ENCODE results near the gene NAB2. TPM values are rescaled to one million over a fixed set of nuclear protein-coding genes. Genes with fewer than 3 reads are reported as not detected.

NAB2 gene
- total and polyA plus RNA-seq, 4 donors: 1.9 to 10.0 (median 6.2) TPM

DNA sequence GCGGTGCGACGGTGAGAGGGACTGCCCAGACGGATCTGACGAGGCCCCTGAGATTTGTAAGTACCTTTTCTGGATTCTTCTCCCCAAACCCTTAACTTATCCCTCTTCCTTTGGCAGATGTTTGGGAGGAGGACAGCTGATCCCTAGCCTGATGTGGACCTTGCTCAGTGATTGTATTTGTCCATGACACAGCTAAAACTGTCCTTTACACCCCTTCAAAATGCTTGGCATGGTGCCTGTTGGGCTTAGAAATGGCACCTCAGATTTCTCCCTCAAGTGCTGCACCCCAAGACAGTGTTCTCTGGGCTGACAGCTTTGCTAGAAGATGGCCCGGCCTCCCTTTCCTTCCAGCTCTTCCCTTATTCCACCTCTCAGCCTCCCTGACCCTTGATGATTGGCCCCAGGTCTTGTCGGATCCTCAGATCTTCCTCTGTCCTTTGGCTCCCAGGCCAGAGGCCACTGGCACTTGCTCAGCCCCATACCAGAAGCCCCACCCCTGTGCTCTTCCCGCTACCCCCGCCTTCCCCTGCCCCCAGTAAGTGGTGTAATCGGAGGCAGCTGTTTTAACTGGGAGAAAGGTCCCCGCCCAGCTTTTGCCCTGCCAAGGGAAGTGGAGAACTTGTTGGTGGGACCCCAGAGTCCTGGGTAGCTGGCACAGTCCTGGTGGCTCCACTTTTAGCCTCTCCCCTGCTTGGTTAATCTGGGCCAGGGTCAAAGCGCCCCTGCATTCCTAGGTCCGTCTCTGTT, 49.8 kb downstream of the NAB2 start (continued):
- TF ChIP-seq, protein P1, sequence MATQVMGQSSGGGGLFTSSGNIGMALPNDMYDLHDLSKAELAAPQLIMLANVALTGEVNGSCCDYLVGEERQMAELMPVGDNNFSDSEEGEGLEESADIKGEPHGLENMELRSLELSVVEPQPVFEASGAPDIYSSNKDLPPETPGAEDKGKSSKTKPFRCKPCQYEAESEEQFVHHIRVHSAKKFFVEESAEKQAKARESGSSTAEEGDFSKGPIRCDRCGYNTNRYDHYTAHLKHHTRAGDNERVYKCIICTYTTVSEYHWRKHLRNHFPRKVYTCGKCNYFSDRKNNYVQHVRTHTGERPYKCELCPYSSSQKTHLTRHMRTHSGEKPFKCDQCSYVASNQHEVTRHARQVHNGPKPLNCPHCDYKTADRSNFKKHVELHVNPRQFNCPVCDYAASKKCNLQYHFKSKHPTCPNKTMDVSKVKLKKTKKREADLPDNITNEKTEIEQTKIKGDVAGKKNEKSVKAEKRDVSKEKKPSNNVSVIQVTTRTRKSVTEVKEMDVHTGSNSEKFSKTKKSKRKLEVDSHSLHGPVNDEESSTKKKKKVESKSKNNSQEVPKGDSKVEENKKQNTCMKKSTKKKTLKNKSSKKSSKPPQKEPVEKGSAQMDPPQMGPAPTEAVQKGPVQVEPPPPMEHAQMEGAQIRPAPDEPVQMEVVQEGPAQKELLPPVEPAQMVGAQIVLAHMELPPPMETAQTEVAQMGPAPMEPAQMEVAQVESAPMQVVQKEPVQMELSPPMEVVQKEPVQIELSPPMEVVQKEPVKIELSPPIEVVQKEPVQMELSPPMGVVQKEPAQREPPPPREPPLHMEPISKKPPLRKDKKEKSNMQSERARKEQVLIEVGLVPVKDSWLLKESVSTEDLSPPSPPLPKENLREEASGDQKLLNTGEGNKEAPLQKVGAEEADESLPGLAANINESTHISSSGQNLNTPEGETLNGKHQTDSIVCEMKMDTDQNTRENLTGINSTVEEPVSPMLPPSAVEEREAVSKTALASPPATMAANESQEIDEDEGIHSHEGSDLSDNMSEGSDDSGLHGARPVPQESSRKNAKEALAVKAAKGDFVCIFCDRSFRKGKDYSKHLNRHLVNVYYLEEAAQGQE (IDR thresholded peaks at IDR 0.05): peak; percentile 42
- peak in 1 of 2 donors; percentile 77 for TF ChIP-seq EGR1 (IDR thresholded peaks at IDR 0.05; ENCODE audit: low read depth in 2 of 2)
- peak; percentile 98 for TF ChIP-seq HNF4G (IDR thresholded peaks at IDR 0.05)
- TF ChIP-seq, protein P2, sequence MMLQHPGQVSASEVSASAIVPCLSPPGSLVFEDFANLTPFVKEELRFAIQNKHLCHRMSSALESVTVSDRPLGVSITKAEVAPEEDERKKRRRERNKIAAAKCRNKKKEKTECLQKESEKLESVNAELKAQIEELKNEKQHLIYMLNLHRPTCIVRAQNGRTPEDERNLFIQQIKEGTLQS (IDR thresholded peaks at IDR 0.05): no peak

DNA sequence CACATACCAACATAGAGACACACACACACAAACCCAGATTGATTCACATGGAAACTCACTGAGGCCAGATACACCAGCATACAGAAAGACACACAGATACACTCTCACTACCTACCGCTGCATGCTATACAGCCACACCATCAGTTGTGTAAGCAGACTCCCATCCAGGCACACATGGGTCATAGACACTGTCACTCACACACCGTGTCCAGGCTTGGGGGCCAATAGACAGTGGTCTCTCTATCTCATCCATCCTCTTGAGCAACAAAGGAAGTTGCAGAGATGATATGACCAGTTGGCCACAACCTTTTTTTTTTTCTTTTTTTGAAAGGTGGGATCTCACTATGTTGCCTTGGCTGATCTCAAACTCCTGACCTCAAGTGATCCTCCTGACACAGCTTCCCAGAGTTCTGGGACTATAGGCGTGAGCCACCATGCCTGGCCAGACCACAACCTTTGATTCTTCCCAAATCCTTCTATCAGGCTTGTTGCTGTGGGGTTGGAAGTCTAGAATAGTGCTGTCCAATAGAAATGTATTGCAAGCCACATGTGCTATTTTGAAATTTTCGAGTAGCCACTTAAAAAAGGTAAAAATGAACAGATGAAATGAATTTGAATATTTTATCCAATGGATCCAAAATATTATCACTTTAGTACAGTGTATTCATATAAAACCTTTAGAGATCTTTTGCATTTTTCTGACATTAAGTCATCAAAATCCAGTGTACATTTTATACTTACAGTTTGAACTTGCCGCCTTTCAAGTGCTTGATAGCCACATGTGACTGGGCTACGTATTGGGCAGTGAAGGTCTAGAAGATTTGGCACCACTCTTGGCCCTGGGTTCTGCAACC, 51.1 kb downstream of the NAB2 start:
- H3K36me3 ChIP-seq (ENCODE audit: control insufficient read depth in 4 of 4, insufficient read depth in 3 of 4, low read depth in 1 of 4, low read length in 3 of 4): peaks cover 17 to 38% (median 30%) of the 10 kb centered on the region in 4 donors
- peaks cover 25 to 72% (median 56%) of the 10 kb centered on the region in 4 donors for H3K4me1 ChIP-seq (ENCODE audit: control insufficient read depth in 4 of 4, insufficient read depth in 4 of 4, low read length in 3 of 4)
- no peaks in the 10 kb centered on the region for H3K9me3 ChIP-seq (ENCODE audit: control insufficient read depth in 4 of 4, low read length in 3 of 4)
- H3K4me3 ChIP-seq (ENCODE audit: low read depth in 1 of 3, low read length in 3 of 3): no peak overlapping the region
- H3K27me3 ChIP-seq (ENCODE audit: control insufficient read depth in 4 of 4, insufficient read depth in 4 of 4, low read length in 3 of 4): no peaks in the 10 kb centered on the region
- no peak for DNase-seq (ENCODE audit: low spot score)
- 67% methylated on average over 6 of the region's 6 CpGs for WGBS
- TF ChIP-seq, protein P3, sequence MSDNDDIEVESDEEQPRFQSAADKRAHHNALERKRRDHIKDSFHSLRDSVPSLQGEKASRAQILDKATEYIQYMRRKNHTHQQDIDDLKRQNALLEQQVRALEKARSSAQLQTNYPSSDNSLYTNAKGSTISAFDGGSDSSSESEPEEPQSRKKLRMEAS (IDR thresholded peaks at IDR 0.05): no peak
- TF ChIP-seq HNF4A (conservative IDR thresholded peaks at IDR 0.05) (no peak), RXRA (IDR thresholded peaks at IDR 0.05) (no peak)
- peak overlapping the region; percentile 63 to 93 for H3K27ac ChIP-seq (ENCODE audit: low read depth in 1 of 2, low read length in 2 of 2)
- H3K9ac ChIP-seq (ENCODE audit: low read depth in 1 of 2, low read length in 2 of 2): no peak overlapping the region

DNA sequence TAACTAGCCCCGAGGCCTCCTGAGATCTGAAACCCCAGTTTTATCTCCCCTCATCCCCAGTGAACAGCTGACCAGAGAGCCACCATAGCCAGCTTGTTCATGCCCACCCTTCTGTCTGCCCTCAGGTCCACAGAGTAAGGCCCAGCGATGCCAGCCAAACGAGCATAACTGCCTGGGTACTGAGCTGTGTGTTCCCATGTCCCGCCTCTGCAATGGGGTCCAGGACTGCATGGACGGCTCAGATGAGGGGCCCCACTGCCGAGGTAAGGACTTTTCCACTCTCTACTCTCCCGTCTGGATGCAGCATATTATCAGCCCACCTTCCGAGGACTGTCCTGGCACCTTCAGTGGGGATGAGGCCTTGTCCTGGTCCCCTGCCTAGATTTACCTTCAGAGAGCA, 52.3 kb downstream of the NAB2 start:
- DNase-seq (ENCODE audit: low spot score): no peak
- peaks cover 17 to 73% (median 54%) of the 10 kb centered on the region in 4 donors for H3K4me1 ChIP-seq (ENCODE audit: control insufficient read depth in 4 of 4, insufficient read depth in 4 of 4, low read length in 3 of 4)
- peaks cover 17 to 48% (median 38%) of the 10 kb centered on the region in 4 donors for H3K36me3 ChIP-seq (ENCODE audit: control insufficient read depth in 4 of 4, insufficient read depth in 3 of 4, low read depth in 1 of 4, low read length in 3 of 4)
- peak overlapping the region; percentile 51 to 63 for H3K27ac ChIP-seq (ENCODE audit: low read depth in 1 of 2, low read length in 2 of 2)
- no peak for TF ChIP-seq TAF1 (conservative IDR thresholded peaks at IDR 0.05)
- TF ChIP-seq FOXA2 (IDR thresholded peaks at IDR 0.05): no peak
- TF ChIP-seq, protein P1 (IDR thresholded peaks at IDR 0.05): no peak
- TF ChIP-seq YY1 (IDR thresholded peaks at IDR 0.05): no peak
- TF ChIP-seq SP1 (IDR thresholded peaks at IDR 0.05): no peak
- TF ChIP-seq JUND (IDR thresholded peaks at IDR 0.05): no peak
- no peak for TF ChIP-seq FOXA1 (IDR thresholded peaks at IDR 0.05)
- no peak for TF ChIP-seq RAD21 (IDR thresholded peaks at IDR 0.05)
- no peaks in the 10 kb centered on the region for H3K27me3 ChIP-seq (ENCODE audit: control insufficient read depth in 4 of 4, insufficient read depth in 4 of 4, low read length in 3 of 4)
- no peak overlapping the region for H3K4me3 ChIP-seq (ENCODE audit: low read depth in 1 of 3, low read length in 3 of 3)
- no peak overlapping the region for H3K9ac ChIP-seq (ENCODE audit: low read depth in 1 of 2, low read length in 2 of 2)
- H3K9me3 ChIP-seq (ENCODE audit: control insufficient read depth in 4 of 4, low read length in 3 of 4): no peaks in the 10 kb centered on the region
- WGBS: 91% methylated on average over 8 of the region's 8 CpGs

All from liver (tissue), 9 donors.